ENCODE data around the gene NPB.
A peak's percentile ranks its signal among the peaks of the same experiment; 100 is the strongest.

NPB gene

GRCh38 chr17:81898885-81899284 is 3.2 kb upstream of the NPB start:
- DNase-seq = no peak

GRCh38 chr17:81899514-81900166 is 2.4 kb upstream of the NPB start:
- DNase-seq = no peak

DNA sequence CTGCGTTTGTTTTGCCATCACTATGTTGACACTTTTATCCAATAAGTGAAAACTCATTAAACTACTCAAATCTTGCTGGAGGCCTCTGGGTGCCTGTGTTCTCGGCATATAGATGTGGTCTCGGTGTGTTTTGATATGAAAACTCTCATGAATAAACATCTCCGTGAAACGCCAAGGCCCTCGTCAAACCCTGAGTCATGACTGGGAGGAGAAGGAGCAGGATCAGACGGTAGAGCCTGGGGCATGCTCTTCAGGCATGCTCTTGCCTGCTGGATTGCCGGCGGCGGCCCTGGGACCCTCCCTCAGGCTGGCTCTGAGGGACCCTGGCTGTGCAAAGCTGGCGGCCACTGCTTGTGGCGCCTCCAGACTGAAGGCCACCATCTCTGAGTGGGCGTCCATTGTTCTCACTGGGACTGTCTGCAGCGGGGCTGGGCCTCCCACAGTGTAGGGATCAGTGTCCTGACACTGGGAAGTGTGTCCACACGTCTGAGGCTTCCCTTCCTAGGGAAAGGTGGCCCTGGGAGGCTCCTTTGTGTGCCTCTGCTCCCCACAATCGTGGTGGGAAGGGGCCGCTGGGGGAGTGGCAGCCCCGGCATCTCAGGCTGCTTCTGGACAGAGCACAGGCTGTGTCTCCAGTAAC is 1.7 kb upstream of the NPB start:
- DNase-seq = no peak

DNA sequence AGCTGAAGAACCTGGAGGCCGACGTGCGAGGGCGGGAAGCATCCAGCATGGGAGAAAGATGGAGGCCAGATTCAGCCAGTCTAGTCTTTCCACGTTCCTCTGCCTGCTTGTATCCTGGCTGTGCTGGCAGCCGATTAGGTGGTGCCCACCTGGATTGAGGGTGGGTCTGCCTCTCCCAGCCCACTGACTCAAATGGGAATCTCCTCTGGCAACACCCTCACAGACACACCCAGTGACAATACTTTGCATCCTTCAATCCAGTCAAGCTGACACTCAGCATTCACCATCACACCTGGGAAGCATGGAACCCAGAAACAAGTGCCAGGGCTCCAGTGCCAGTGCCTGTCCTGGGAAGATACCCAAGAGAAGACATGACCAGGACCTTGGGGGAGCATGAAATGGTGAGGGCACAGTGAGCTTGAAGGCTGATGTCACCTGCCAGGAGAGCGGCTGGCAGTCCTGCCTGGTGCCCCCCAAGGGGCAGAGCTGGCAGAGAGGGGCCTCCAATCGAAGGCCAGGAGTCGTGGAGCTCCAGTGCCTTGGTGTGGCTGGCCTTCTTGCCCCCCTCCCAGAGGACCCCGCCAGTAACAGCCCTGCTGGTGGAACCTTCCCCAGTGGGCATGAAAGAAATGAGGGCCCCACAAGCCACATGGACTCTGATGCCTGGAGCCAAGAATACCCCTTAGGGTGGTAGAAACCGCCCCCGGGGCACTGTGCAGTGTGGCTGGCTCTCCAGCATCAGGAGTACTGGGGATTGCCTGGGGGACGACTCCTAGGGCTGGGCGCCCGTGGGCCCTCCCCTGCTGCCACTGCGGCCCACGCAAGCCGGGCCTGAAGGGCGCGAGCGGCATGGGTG is 643 bp upstream of the NPB start:
- no peak for DNase-seq

DNA sequence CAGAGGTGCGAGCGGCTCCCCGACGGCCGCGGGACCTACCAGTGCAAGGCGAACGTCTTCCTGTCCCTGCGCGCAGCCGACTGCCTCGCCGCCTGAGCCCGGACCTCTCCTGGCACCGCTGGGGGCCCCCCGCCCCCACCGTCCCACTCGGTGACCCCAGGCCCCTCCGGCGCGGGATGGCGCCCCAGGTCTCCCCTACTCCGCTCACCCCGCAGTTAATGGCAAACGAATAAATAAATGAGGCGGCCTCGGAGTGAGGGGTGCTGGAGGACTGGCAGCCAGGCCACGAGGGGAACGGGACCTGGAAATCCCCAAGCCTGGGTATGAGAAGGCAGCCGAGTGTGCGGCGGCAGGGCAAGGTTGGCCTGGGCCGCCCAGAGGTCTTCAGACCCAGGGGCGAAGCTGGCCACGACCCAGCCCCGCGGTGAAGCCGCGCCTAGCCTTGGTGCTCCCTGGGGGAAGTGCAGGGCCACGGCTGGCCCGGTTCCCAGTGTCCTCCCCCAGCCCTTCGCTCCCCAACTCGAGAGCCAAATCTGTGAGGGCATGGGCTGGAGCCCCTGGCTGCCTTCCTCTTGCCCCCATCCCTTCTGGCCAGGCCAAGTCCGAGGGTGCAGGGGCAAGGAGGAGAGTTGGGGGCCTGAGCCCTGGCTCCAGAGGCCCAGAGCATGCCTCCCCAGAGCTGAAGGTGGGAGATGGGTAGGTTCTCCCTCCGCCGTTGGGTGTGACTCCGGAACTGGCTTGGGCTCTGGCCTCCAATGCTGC is 796 bp downstream of the NPB start:
- no peak for DNase-seq

GRCh38 chr17:81903415-81903831 is 1.4 kb downstream of the NPB start:
- no peak for DNase-seq

GRCh38 chr17:81903896-81904599 is 2.0 kb downstream of the NPB start:
- DNase-seq = no peak

DNA sequence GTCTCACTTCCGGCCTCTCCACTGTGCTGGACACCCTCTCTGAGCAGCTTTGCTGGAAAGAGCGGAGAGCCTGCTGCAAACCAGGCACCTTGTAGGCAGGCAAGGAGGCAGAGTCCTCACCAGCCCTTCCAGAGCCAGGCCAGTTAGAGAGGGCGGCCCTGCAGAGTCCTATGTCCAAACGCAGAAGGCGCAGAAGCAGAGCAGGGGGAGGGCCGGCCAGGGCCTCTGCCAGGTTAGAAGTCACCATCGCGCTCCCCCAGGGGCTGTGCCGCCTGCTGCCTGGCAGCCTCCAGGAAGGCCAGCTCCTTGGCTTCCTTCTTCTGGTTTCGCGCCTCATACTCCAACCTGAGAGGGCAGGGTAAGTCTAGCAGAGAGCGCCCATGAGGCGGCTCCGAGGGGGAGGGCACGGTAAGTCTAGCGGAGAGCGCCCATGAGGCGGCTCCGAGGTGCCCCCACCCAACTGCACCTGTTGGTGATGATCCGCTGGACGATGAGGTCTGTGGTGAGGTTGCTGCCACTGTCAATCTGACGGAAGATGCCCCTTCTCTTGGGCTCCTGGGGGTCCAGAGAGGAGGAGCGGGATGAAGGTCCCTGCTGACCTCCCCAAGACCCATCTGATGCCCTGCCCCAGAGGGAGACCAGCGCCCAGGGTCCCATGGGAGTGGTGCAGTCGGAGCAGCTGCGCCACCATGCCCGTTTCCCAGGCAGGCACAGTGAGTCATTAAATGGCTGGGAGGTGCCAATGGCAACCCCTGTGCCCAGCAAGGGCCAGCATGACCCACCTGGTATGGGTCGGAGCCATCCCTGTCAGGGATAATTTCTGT is 2.8 kb downstream of the NPB start:
- DNase-seq = no peak

GRCh38 chr17:81905424-81905875 is 3.4 kb downstream of the NPB start:
- no peak for DNase-seq

DNA sequence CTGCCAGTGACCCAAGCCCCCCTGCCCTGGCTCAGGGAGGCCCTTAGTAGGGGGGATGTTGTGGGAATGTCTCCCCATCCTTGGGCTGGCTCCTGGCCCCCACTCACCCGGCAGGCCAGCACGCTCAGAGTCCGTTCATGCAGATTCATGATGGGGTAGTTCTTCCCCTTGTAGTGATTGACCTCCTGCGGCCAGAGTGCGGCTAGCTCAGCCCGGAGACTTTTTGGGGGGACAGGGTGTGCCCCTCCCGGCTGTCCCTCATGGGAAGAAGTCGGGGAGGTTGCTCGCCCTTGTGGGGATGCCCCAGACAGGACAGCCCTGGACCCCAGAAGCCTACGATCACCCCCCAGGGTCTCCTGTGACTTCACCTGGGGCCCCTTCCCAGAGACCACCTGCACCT is 4.0 kb downstream of the NPB start:
- no peak for DNase-seq

DNA sequence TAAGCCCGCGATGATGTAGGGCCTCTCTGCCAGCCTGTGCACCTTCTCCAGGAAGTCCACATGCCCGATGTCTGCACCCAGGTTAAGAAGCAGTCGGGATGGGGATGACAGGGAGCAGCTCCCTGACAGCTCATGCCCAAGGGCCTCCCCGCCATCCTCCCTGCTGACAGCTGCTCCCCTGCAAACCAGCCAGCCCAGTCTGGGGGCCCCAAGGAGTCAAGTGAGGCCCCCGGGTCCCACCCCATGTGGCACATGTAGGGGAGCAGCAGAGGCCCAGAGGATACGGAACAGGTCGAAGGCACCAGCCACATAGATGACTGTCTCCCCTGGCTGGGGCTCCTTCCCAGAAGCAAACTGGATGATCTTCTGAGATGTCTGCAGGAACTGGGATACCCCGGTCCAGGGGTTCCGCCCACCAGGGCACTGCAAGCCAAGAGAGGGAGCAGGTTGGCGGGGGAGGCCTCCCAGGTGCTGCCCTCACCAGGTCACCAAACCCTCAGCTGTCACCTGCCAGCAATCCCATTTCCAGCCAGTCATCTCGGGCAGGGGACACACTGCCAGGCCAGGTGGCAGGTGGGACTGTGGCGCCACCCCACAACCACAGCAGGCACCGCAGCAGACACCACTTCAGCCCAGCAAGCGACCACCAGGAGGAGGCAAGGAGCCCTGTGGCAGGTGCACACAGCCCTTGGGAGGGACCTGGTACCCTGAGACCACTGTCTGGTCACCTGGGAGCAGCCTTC is 4.6 kb downstream of the NPB start:
- DNase-seq = no peak

DNA sequence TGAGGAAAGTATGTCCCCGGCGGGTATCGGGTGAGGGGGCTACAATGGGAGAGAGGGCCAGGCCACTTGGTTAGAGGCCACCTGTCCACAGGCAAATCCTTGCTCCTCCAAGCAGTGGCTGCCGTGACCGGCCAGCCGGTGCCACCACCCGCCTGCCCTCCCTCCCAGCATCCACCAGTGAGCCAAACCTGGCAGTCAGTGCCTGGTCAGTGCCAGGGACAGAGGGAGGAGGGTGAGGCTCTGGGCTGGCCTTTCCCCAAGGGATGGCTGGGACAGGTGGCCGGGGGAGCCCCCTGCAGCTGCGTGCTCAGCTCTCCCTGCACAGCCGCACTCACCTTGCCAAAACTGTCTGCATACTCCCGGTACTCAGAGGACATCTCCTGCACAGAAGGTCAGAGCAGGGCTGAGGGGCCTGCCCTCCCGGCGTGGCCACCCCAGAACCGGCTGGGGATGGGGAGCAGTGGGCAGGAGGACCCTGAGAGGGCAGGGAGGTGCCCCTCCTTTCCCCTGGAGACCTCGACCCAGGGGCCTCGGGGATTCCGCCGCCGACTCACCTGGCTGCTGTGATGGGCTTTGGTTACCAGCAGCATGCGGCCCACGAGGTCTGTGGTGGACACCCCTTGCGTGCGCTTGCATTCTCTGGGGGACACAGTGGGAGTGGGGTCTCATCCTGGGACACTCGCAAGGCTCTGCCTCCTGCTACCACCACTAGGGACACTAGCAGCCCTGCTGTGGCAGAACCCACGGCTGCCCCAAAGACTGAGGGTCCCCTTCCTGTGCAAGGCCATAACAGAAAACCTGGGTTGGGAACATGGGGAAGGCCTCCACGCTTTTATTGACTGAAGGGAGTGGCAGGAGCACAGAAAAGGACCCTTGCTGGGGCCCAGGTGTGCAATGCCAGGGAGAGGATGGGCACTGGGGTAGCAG is 5.4 kb downstream of the NPB start:
- DNase-seq = no peak

- DNase-seq = no peak
Measured at GRCh38 chr17:81908793-81909192, 6.8 kb downstream of the NPB start.

DNA sequence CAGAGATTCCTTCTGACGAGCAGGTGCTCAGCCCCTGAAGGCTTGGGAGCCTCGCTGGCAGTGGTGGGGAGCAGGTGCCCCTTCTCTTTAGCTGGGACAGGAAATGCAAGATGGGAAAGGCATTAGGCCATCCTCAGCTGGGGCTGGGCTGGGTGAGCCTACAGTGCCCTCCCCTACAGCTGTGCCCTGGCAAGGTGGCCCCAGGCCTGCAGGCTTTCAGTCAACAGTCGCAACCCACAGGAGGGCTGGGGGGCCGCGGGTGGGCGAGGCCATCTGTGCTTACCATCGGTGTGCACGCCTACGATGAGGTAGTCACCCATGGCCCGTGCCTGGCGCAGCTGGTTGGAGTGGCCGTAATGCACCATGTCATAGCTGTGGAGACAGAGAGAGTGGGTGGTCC is 7.2 kb downstream of the NPB start:
- DNase-seq = no peak

DNA sequence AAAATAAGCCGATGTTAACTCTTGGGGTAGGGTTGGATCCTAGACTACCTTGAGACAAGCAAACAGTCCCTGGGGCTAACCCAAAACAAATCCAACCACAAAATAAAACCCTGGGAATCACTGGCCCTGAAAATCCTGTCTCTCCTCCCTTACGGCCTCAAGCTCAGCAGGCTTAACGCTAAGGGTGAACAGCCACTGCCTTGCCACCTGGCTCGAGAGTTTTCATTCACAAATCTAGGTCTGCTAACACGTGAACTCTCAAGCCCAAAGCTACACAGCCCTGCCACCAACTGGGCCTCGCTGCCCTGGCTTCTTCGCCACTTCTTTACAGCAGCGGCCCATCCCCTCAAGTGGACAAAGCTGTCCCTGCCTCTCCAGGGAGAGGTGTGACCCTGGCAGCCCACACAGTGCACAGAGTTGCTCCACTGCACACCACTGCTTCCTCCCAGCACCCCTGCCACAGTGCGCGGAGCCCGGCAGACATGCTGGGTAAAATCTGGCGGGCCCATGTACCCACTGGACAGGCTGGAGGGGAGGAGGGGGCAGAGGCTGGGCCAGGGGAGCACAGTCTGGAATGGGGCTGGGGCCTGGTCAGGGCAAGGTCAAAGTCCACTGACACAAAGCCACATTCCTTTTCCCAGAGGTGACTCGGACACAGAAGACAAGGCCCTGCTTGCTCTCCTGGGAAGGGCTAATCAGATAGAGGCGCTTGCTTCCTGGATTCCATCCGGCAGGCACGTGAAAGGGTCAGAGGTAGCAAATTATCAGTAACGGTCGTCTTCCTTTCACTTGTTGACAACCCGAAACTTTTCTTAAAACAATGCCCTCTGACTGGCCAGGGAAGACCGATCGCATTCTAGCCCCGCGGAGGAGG is 8.2 kb downstream of the NPB start:
- DNase-seq = no peak

- DNase-seq = peak in 1 of 51 donors; percentile 41
Measured at GRCh38 chr17:81910840-81911276, 8.8 kb downstream of the NPB start.

Data from hypothalamus (tissue), 51 donors.